DMS 273 (cell line): ENCODE measurements around the gene PLEKHJ1.

ENCODE experiments used
- DNase-seq: peaks from one replicate; lab custom pipeline; 2025; ENCODE audit not compliant: unreplicated experiment; lab: John Stamatoyannopoulos, UW

PLEKHJ1 gene

GRCh38 chr19:2224754-2225349 is 11.3 kb downstream of the PLEKHJ1 start:
- DNase-seq = no peak

GRCh38 chr19:2223959-2224358 is 12.2 kb downstream of the PLEKHJ1 start:
- DNase-seq = no peak

GRCh38 chr19:2223391-2223790 is 12.7 kb downstream of the PLEKHJ1 start:
- no peak for DNase-seq

GRCh38 chr19:2221918-2222317 is 14.2 kb downstream of the PLEKHJ1 start:
- no peak for DNase-seq

GRCh38 chr19:2221250-2221831 is 14.8 kb downstream of the PLEKHJ1 start:
- no peak for DNase-seq

- no peak for DNase-seq
Observed at GRCh38 chr19:2219726-2220125, 16.4 kb downstream of the PLEKHJ1 start.

GRCh38 chr19:2217591-2217990 is 18.5 kb downstream of the PLEKHJ1 start:
- DNase-seq = no peak

- no peak for DNase-seq
Observed at GRCh38 chr19:2216361-2217225, 19.5 kb downstream of the PLEKHJ1 start.

GRCh38 chr19:2215281-2215751 is 20.8 kb downstream of the PLEKHJ1 start:
- no peak for DNase-seq

- DNase-seq = no peak
Observed at GRCh38 chr19:2214251-2214650, 21.9 kb downstream of the PLEKHJ1 start.

- DNase-seq = no peak
Observed at GRCh38 chr19:2213799-2214198, 22.3 kb downstream of the PLEKHJ1 start.

- DNase-seq = no peak
Observed at GRCh38 chr19:2212861-2213711, 23.0 kb downstream of the PLEKHJ1 start.

GRCh38 chr19:2210987-2211740 is 25.0 kb downstream of the PLEKHJ1 start:
- no peak for DNase-seq

- no peak for DNase-seq
Observed at GRCh38 chr19:2210206-2210605, 25.9 kb downstream of the PLEKHJ1 start.

GRCh38 chr19:2209408-2209807 is 26.7 kb downstream of the PLEKHJ1 start:
- DNase-seq = no peak

- DNase-seq = no peak
Observed at GRCh38 chr19:2208975-2209374, 27.2 kb downstream of the PLEKHJ1 start.

- DNase-seq = no peak
Observed at GRCh38 chr19:2207991-2208860, 27.9 kb downstream of the PLEKHJ1 start.

GRCh38 chr19:2207008-2207407 is 29.1 kb downstream of the PLEKHJ1 start:
- DNase-seq = no peak

GRCh38 chr19:2202366-2202765 is 33.8 kb downstream of the PLEKHJ1 start:
- DNase-seq = no peak
